Measurements from ENCODE around the gene CPEB1.

The CPEB1 gene

GRCh38 chr15:82554351-82554750 lies 92.8 kb downstream of the CPEB1 start:
- H3K4me3 ChIP-seq (ENCODE audit: low read depth, low read length) = no peak overlapping the region
- DNase-seq (ENCODE audit: low read depth) = no peak
- in situ Hi-C loops (cut with HindIII; ENCODE audit: low sequenced_read_pairs) = no loop called here
- TF ChIP-seq, protein P1, sequence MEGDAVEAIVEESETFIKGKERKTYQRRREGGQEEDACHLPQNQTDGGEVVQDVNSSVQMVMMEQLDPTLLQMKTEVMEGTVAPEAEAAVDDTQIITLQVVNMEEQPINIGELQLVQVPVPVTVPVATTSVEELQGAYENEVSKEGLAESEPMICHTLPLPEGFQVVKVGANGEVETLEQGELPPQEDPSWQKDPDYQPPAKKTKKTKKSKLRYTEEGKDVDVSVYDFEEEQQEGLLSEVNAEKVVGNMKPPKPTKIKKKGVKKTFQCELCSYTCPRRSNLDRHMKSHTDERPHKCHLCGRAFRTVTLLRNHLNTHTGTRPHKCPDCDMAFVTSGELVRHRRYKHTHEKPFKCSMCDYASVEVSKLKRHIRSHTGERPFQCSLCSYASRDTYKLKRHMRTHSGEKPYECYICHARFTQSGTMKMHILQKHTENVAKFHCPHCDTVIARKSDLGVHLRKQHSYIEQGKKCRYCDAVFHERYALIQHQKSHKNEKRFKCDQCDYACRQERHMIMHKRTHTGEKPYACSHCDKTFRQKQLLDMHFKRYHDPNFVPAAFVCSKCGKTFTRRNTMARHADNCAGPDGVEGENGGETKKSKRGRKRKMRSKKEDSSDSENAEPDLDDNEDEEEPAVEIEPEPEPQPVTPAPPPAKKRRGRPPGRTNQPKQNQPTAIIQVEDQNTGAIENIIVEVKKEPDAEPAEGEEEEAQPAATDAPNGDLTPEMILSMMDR (IDR thresholded peaks at IDR 0.05; ENCODE audit: low read depth, low read length, missing control alignments) = no peak

DNA sequence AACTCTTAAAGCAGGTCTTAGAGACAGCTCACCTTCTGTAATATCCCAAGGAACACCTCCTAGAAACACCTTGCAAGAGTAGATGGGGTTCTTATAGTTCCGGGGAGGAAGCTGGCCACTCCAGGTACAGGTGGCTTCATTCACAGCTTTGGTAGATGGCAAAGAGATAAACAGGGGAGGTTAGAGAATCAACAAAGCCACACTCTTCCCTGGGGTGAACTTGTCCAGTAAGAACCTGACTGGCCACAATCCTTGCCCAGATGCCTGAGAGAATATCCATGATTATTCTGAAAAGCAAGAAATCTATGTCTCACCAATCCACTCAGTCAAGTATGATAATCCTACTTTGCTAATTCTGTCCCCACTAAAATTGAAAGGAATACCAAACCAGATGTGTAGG lies 93.3 kb downstream of the CPEB1 start:
- no peak overlapping the region for H3K4me3 ChIP-seq (ENCODE audit: low read depth, low read length)
- in situ Hi-C loops (cut with HindIII; ENCODE audit: low sequenced_read_pairs) = no loop called here
- TF ChIP-seq, protein P1 (IDR thresholded peaks at IDR 0.05; ENCODE audit: low read depth, low read length, missing control alignments) = no peak
- no peak for DNase-seq (ENCODE audit: low read depth)

DNA sequence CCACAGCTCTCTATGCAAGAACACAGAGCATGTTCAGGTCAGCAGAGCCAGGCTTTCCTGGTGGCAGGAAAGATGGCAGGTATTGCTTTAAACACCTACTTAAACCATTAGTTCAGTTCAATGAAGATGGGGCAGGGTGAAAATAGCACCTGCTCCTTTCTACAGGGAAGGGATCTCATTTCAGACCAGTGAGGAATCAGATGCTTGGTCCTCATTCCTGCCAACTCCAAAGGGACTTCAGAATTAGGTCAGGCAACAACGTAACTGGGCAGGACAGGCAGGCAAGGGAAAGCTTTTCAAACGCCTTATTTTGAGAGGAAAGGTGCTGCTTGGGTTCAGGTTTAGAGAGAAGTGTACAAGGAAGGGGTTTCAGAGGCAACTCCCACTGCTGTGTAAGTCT lies 94.3 kb downstream of the CPEB1 start:
- TF ChIP-seq, protein P1 (IDR thresholded peaks at IDR 0.05; ENCODE audit: low read depth, low read length, missing control alignments) = no peak
- no peak overlapping the region for H3K4me3 ChIP-seq (ENCODE audit: low read depth, low read length)
- in situ Hi-C loops (cut with HindIII; ENCODE audit: low sequenced_read_pairs) = no loop called here
- DNase-seq (ENCODE audit: low read depth) = no peak

DNA sequence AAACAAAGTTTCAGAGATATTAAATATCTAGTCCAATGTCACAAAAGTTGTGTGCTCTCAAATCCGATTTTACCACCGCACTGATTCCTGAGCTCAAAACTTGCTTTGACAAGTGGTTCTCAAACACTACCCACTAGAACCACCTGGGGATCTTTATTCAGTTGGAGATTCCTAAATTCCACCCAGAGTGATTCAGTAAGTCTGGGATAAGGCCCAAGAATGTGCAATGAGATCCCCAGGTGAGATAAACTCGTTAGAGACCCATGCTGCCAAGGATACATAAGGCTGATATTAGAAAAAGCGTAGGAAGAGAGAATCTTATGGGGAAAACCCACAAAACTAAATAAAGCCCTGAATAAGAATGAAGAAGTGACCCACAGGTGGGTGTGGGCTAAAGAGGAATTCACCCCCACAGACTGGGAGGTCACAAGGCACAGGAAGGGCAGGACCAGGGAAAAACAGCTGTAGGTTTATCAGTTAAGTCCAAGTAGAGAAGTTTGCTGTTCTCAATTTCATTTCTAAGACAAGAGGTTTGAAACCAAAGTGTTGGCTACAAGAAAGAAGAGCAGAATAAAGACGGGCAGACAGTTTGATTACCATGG lies 95.4 kb downstream of the CPEB1 start:
- DNase-seq (ENCODE audit: low read depth) = no peak
- in situ Hi-C loops (cut with HindIII; ENCODE audit: low sequenced_read_pairs) = no loop called here
- no peak overlapping the region for H3K4me3 ChIP-seq (ENCODE audit: low read depth, low read length)

DNA sequence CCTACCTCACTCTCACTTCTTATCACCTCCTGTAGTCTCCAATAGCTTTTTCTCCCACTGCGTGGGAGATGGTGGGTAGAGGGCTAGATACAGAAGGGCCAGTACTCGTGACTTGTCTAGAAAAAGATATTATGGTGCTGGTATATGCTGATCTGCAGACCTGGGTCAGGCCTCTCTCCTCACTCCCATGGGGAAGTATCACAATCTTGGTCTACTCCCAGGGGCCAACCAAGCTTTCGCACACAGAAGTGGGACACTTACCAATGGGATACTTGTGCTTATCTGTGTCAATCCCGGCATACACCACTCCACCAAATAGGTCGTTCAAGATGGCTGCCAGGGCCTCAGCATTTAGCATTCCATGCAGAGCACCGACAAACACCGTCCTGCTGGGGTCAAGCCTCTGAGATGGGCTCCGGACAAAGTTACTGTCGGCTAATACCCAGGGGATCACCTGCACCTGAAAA lies 97.9 kb downstream of the CPEB1 start:
- TF ChIP-seq, protein P1 (IDR thresholded peaks at IDR 0.05; ENCODE audit: low read depth, low read length, missing control alignments) = no peak
- no peak for DNase-seq (ENCODE audit: low read depth)
- H3K4me3 ChIP-seq (ENCODE audit: low read depth, low read length) = no peak overlapping the region
- in situ Hi-C loops (cut with HindIII; ENCODE audit: low sequenced_read_pairs) = no loop called here

More for the DNA sequence above, 95.4 kb downstream of the CPEB1 start:
- TF ChIP-seq, protein P1 (IDR thresholded peaks at IDR 0.05; ENCODE audit: low read depth, low read length, missing control alignments) = no peak

- no peak overlapping the region for H3K4me3 ChIP-seq (ENCODE audit: low read depth, low read length)
- no peak for DNase-seq (ENCODE audit: low read depth)
- in situ Hi-C loops (cut with HindIII; ENCODE audit: low sequenced_read_pairs) = no loop called here
- TF ChIP-seq, protein P1 (IDR thresholded peaks at IDR 0.05; ENCODE audit: low read depth, low read length, missing control alignments) = no peak
Observed at GRCh38 chr15:82548700-82549099, 98.5 kb downstream of the CPEB1 start.

Data from astrocyte of the cerebellum (primary cell).